Liver (tissue), 3 donors: ENCODE results near the gene EFCAB11.

Experiments
- ATF3 ChIP-seq: IDR thresholded peaks from 2 replicates; pipeline ENCODE4 v1.6.1; 2016; ENCODE audit warnings: antibody characterized with exemption
- CTCF ChIP-seq: fragments of 150-350 bp; IDR thresholded peaks from 2 replicates; pipeline ENCODE4 v1.5.1; 2017; ENCODE audit warnings: improper control_type of control experiment, low read depth, low read length; ENCODE audit not compliant: missing input control
- EGR1 ChIP-seq, 2 donors: IDR thresholded peaks; 2 replicates each; pipeline ENCODE4 v1.6.1; 2016 to 2018; ENCODE audit warnings: antibody characterized with exemption in 2 of 2, low read depth in 2 of 2
- FOXA1 ChIP-seq: IDR thresholded peaks from 2 replicates; pipeline ENCODE4 v1.6.1; 2016; ENCODE audit warnings: antibody characterized with exemption
- FOXA2 ChIP-seq: IDR thresholded peaks from 2 replicates; pipeline ENCODE4 v1.6.1; 2016; ENCODE audit warnings: antibody characterized with exemption
- GABPA ChIP-seq, 2 donors: IDR thresholded peaks in 1 of 2; conservative IDR thresholded peaks in 1 of 2; 2 replicates each; pipeline ENCODE4 v1.6.1; 2016; ENCODE audit warnings: antibody characterized with exemption in 2 of 2, mild to moderate bottlenecking in 1 of 2, moderate library complexity in 1 of 2
- RAD21 ChIP-seq, 2 donors: IDR thresholded peaks; 2 replicates each; pipeline ENCODE4 v1.6.1; 2016; ENCODE audit warnings: antibody characterized with exemption in 2 of 2, mild to moderate bottlenecking in 2 of 2
- RXRA ChIP-seq, 2 donors: IDR thresholded peaks; 2 replicates each; pipeline ENCODE4 v1.6.1; 2017 to 2018; ENCODE audit warnings: antibody characterized with exemption in 2 of 2, mild to moderate bottlenecking in 1 of 2
- SP1 ChIP-seq: IDR thresholded peaks from 2 replicates; pipeline ENCODE4 v1.6.1; 2018; ENCODE audit warnings: antibody characterized with exemption, mild to moderate bottlenecking
- TAF1 ChIP-seq: conservative IDR thresholded peaks from 2 replicates; pipeline ENCODE4 v1.6.1; 2016; ENCODE audit warnings: antibody characterized with exemption, mild to moderate bottlenecking
- YY1 ChIP-seq: IDR thresholded peaks from 2 replicates; pipeline ENCODE4 v1.6.1; 2016; ENCODE audit warnings: antibody characterized with exemption, mild to moderate bottlenecking
- TF ChIP-seq, protein P1 (sequence below): IDR thresholded peaks from 2 replicates; pipeline ENCODE4 v1.6.1; 2016; ENCODE audit warnings: antibody characterized with exemption, mild to moderate bottlenecking
- TF ChIP-seq, protein P2 (sequence below): IDR thresholded peaks from 2 replicates; pipeline ENCODE4 v1.6.1; 2016; ENCODE audit warnings: antibody characterized with exemption
- TF ChIP-seq, protein P3 (sequence below): IDR thresholded peaks from 2 replicates; pipeline ENCODE4 v1.6.1; 2016; ENCODE audit warnings: antibody characterized with exemption
- donor health status: healthy.
- donor health status: healthy.

GRCh38 chr14:89912667-89913211, 41.8 kb downstream of the EFCAB11 start:
- TF ChIP-seq CTCF (no peak), SP1 (no peak), TAF1 (no peak), EGR1 (IDR thresholded peaks at IDR 0.05; ENCODE audit: low read depth in 2 of 2) (no peak), YY1 (no peak), RAD21 (IDR thresholded peaks at IDR 0.05) (no peak), FOXA2 (no peak), FOXA1 (no peak), ATF3 (no peak), GABPA (IDR thresholded peaks at IDR 0.05 in 1 of 2, conservative IDR thresholded peaks at IDR 0.05 in 1 of 2) (no peak), RXRA (IDR thresholded peaks at IDR 0.05) (no peak)
- TF ChIP-seq, protein P1, sequence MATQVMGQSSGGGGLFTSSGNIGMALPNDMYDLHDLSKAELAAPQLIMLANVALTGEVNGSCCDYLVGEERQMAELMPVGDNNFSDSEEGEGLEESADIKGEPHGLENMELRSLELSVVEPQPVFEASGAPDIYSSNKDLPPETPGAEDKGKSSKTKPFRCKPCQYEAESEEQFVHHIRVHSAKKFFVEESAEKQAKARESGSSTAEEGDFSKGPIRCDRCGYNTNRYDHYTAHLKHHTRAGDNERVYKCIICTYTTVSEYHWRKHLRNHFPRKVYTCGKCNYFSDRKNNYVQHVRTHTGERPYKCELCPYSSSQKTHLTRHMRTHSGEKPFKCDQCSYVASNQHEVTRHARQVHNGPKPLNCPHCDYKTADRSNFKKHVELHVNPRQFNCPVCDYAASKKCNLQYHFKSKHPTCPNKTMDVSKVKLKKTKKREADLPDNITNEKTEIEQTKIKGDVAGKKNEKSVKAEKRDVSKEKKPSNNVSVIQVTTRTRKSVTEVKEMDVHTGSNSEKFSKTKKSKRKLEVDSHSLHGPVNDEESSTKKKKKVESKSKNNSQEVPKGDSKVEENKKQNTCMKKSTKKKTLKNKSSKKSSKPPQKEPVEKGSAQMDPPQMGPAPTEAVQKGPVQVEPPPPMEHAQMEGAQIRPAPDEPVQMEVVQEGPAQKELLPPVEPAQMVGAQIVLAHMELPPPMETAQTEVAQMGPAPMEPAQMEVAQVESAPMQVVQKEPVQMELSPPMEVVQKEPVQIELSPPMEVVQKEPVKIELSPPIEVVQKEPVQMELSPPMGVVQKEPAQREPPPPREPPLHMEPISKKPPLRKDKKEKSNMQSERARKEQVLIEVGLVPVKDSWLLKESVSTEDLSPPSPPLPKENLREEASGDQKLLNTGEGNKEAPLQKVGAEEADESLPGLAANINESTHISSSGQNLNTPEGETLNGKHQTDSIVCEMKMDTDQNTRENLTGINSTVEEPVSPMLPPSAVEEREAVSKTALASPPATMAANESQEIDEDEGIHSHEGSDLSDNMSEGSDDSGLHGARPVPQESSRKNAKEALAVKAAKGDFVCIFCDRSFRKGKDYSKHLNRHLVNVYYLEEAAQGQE, result no peak
- TF ChIP-seq, protein P2, sequence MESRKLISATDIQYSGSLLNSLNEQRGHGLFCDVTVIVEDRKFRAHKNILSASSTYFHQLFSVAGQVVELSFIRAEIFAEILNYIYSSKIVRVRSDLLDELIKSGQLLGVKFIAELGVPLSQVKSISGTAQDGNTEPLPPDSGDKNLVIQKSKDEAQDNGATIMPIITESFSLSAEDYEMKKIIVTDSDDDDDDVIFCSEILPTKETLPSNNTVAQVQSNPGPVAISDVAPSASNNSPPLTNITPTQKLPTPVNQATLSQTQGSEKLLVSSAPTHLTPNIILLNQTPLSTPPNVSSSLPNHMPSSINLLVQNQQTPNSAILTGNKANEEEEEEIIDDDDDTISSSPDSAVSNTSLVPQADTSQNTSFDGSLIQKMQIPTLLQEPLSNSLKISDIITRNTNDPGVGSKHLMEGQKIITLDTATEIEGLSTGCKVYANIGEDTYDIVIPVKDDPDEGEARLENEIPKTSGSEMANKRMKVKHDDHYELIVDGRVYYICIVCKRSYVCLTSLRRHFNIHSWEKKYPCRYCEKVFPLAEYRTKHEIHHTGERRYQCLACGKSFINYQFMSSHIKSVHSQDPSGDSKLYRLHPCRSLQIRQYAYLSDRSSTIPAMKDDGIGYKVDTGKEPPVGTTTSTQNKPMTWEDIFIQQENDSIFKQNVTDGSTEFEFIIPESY, result no peak
- TF ChIP-seq, protein P3, sequence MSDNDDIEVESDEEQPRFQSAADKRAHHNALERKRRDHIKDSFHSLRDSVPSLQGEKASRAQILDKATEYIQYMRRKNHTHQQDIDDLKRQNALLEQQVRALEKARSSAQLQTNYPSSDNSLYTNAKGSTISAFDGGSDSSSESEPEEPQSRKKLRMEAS, result no peak
